Measurements from ENCODE around the gene TBL1Y. TPM values are rescaled to one million over a fixed set of nuclear protein-coding genes. Genes with fewer than 3 reads are reported as not detected.

TBL1Y gene
- total RNA-seq, 4 donors from 2014 or later: 0.33 to 1.2 TPM; not detected in 2

GRCh38 chrY:6992041-6992440, 81.5 kb downstream of the TBL1Y start:
- intact Hi-C loops (cut with DNase I): no loop called here
- WGBS: no CpG with 5 or more reads among the region's 3 CpGs
- Histone ChIP-seq H3K27ac (replicated peaks in 1 of 4) (no peak overlapping the region), H3K4me1 (peaks cover 0 to 4% (median 0%) of the 10 kb centered on the region in 4 donors), H3K9me3 (no peaks in the 10 kb centered on the region), H3K4me3 (no peak overlapping the region), H3K27me3 (no peaks in the 10 kb centered on the region), H3K36me3 (no peaks in the 10 kb centered on the region)
- no peak for DNase-seq (ENCODE audit: extremely low spot score)
- TF ChIP-seq POLR2AphosphoS5 (IDR thresholded peaks at IDR 0.05) (no peak), POLR2A (IDR thresholded peaks at IDR 0.05; ENCODE audit: low read depth) (no peak), CTCF (IDR thresholded peaks at IDR 0.05) (no peak), EP300 (IDR thresholded peaks at IDR 0.05) (no peak)

- Histone ChIP-seq H3K27ac (replicated peaks in 1 of 4) (no peak overlapping the region), H3K27me3 (no peaks in the 10 kb centered on the region), H3K4me1 (peaks cover 0 to 4% (median 0%) of the 10 kb centered on the region in 4 donors), H3K4me3 (no peak overlapping the region), H3K9me3 (no peaks in the 10 kb centered on the region), H3K36me3 (no peaks in the 10 kb centered on the region)
- WGBS: no CpG with 5 or more reads among the region's 4 CpGs
- no peak for TF ChIP-seq CTCF (IDR thresholded peaks at IDR 0.05)
- no peak for TF ChIP-seq EP300 (IDR thresholded peaks at IDR 0.05)
- no peak for TF ChIP-seq POLR2AphosphoS5 (IDR thresholded peaks at IDR 0.05)
- no peak for TF ChIP-seq POLR2A (IDR thresholded peaks at IDR 0.05; ENCODE audit: low read depth)
- no peak for DNase-seq (ENCODE audit: extremely low spot score)
- intact Hi-C loops (cut with DNase I): no loop called here
These were observed 85.5 kb downstream of the TBL1Y start for GRCh38 chrY:6995987-6996386.

- no peak for DNase-seq (ENCODE audit: extremely low spot score)
- TF ChIP-seq EP300 (IDR thresholded peaks at IDR 0.05) (no peak), POLR2A (IDR thresholded peaks at IDR 0.05; ENCODE audit: low read depth) (no peak), POLR2AphosphoS5 (IDR thresholded peaks at IDR 0.05) (no peak), CTCF (IDR thresholded peaks at IDR 0.05) (no peak)
- peaks cover 0 to 4% (median 0%) of the 10 kb centered on the region in 4 donors for H3K4me1 ChIP-seq
- intact Hi-C loops (cut with DNase I): no loop called here
- no CpG with 5 or more reads among the region's 1 CpG for WGBS
- no peaks in the 10 kb centered on the region for H3K27me3 ChIP-seq
- no peak overlapping the region for H3K27ac ChIP-seq (replicated peaks in 1 of 4)
- H3K36me3 ChIP-seq: no peaks in the 10 kb centered on the region
- no peak overlapping the region for H3K4me3 ChIP-seq
- H3K9me3 ChIP-seq: no peaks in the 10 kb centered on the region
These were observed 87.1 kb downstream of the TBL1Y start for GRCh38 chrY:6997503-6998066.

- TF ChIP-seq CTCF (IDR thresholded peaks at IDR 0.05) (no peak), POLR2AphosphoS5 (IDR thresholded peaks at IDR 0.05) (no peak)
- WGBS: no CpG with 5 or more reads among the region's 2 CpGs
- no peaks in the 10 kb centered on the region for H3K27me3 ChIP-seq
- no peak overlapping the region for H3K4me3 ChIP-seq
- intact Hi-C loops (cut with DNase I): no loop called here
- H3K4me1 ChIP-seq: peaks cover 0 to 4% (median 0%) of the 10 kb centered on the region in 4 donors
- H3K36me3 ChIP-seq: no peaks in the 10 kb centered on the region
- no peak overlapping the region for H3K27ac ChIP-seq (replicated peaks in 1 of 4)
- H3K9me3 ChIP-seq: no peaks in the 10 kb centered on the region
- DNase-seq (ENCODE audit: extremely low spot score): no peak
These were observed 89.4 kb downstream of the TBL1Y start for GRCh38 chrY:6999905-7000304.

GRCh38 chrY:7002581-7002980, 92.1 kb downstream of the TBL1Y start:
- intact Hi-C loops (cut with DNase I): no loop called here
- no peaks in the 10 kb centered on the region for H3K36me3 ChIP-seq
- H3K9me3 ChIP-seq: no peaks in the 10 kb centered on the region
- no peaks in the 10 kb centered on the region for H3K4me1 ChIP-seq
- TF ChIP-seq EP300 (IDR thresholded peaks at IDR 0.05) (no peak), CTCF (IDR thresholded peaks at IDR 0.05) (no peak), POLR2AphosphoS5 (IDR thresholded peaks at IDR 0.05) (no peak), POLR2A (IDR thresholded peaks at IDR 0.05; ENCODE audit: low read depth) (no peak)
- no peak overlapping the region for H3K27ac ChIP-seq (replicated peaks in 1 of 4)
- H3K4me3 ChIP-seq: no peak overlapping the region
- DNase-seq (ENCODE audit: extremely low spot score): no peak
- no CpG with 5 or more reads among the region's 3 CpGs for WGBS
- H3K27me3 ChIP-seq: no peaks in the 10 kb centered on the region

All from esophagus muscularis mucosa (tissue), 4 donors.